C4-2B (cell line): ENCODE measurements around the gene RNPS1.

Source experiments
- CTCF ChIP-seq: fragments of 450-650 bp; conservative IDR thresholded peaks from 2 replicates; pipeline ENCODE4 v1.5.1; 2017; ENCODE audit warnings: mild to moderate bottlenecking
- ZFX ChIP-seq: fragments of 450-650 bp; IDR thresholded peaks from 2 replicates; pipeline ENCODE4 v1.6.1; 2017

DNA sequence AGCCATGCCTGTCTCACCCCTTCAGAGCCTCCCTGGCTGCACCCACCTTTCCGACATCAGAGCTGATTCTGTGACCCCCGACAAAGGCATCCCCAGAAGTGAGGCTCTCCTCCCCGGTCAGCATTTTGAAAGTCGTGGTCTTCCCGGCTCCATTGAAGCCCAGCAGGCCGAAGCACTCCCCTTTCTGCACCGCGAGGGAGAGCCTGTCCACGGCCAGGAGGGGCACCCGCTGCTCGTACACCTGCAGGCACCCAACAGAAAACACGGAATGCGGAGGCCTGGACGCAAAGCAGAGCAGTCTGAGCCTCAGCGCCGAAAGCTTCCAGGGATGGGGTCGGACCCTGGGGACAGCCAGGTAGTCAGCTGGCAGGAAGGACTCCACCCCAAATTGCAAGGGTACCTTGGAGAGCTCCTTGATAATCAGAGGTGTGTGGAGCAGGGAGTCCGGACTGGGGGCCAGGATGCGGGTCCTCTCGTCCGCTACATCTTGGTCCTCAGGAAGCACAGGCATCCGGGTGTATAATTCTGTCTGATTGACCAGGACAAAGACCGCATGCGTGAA is 13.1 kb upstream of the RNPS1 start:
- TF ChIP-seq CTCF, result no peak
- no peak for TF ChIP-seq ZFX
